ENCODE data around the gene ICA1.

- TF ChIP-seq CTCF (conservative IDR thresholded peaks at IDR 0.05; ENCODE audit: low read depth, low read length) = no peak
- TF ChIP-seq EZH2phosphoT487 (IDR thresholded peaks at IDR 0.05; ENCODE audit: borderline replicate concordance, low read length) = no peak
These were observed 57.5 kb downstream of the ICA1 start for GRCh38 chr7:8204339-8205030.

All from PC-3 (cell line).